Endothelial cell of umbilical vein (primary cell): Measurements from ENCODE around the gene NELL2. TPM values are rescaled to one million over a fixed set of nuclear protein-coding genes. Genes with fewer than 3 reads are reported as not detected.

Experiments used
- BruUV-seq: library from RNA; stranded (reverse); fragments of 400-500 nt; replicated peaks from 2 replicates; lab custom pipeline; 2021; lab: Mats Ljungman, UMichigan
- CTCF ChIA-PET: fragments of 300-600, 350-600 bp; sonication (Branson Sonifier 250); formaldehyde crosslinking; loops from one replicate; lab custom pipeline; 2021; ENCODE audit warnings: antibody characterized with exemption, inconsistent platforms; lab: Charles Lee
- POLR2A ChIA-PET: fragments of 300-600, 350-600 bp; sonication (Branson Sonifier 250); formaldehyde crosslinking; loops from one replicate; lab custom pipeline; 2021; ENCODE audit warnings: antibody characterized with exemption, inconsistent platforms; lab: Charles Lee
- DNase-seq: peaks from one replicate; pipeline ENCODE4 v3.0.0-alpha.2; 2011; ENCODE audit warnings: low read depth, low spot score
- FAIRE-seq: peaks from 2 replicates; lab custom pipeline; 2011; peaks lifted over from hg19 to GRCh38; lab: Jason Lieb, UNC
- H2AFZ ChIP-seq: 2 replicates; pipeline ENCODE4 v1.6.0; 2012; ENCODE audit warnings: low read depth, low read length, control low read depth, inconsistent platforms
- H3K27ac ChIP-seq: 2 replicates; pipeline ENCODE4 v1.5.1; 2011; ENCODE audit warnings: low read depth, mild to moderate bottlenecking, control low read depth, low read length, moderate library complexity; ENCODE audit not compliant: insufficient read depth
- H3K27me3 ChIP-seq, 2 experiments: 2 replicates each; pipeline versions ENCODE4 v1.6.0 to v1.6.1; 2011; ENCODE audit warnings: low read length in 2 of 2, mixed read lengths in 1 of 2; ENCODE audit not compliant: control insufficient read depth in 2 of 2, insufficient read depth in 2 of 2
- H3K36me3 ChIP-seq, 2 experiments: 2 replicates in 1 of 2; 3 replicates in 1 of 2; pipeline ENCODE4 v1.5.1; 2011; ENCODE audit warnings: low read length in 2 of 2, mild to moderate bottlenecking in 1 of 2, moderate library complexity in 1 of 2; ENCODE audit not compliant: control insufficient read depth in 2 of 2, insufficient read depth in 2 of 2; ENCODE audit errors: extremely low read depth in 1 of 2
- H3K4me1 ChIP-seq: 3 replicates; pipeline ENCODE4 v1.5.1; 2011; ENCODE audit warnings: mild to moderate bottlenecking, low read length; ENCODE audit not compliant: control insufficient read depth, insufficient read depth; ENCODE audit errors: extremely low read depth
- H3K4me2 ChIP-seq: 2 replicates; pipeline ENCODE4 v1.6.1; 2011; ENCODE audit warnings: low read length, control low read depth, mixed read lengths; ENCODE audit not compliant: insufficient read depth
- H3K4me3 ChIP-seq, 3 experiments: fragments of 200-600 bp in 1 of 3; sonication (generic), shearing (Covaris generic) in 1 of 3; replicated peaks in 1 of 3; 2 replicates each; pipeline ENCODE4 v1.5.1; 2011 to 2016; ENCODE audit warnings: control low read depth in 3 of 3, low read length in 3 of 3, mild to moderate bottlenecking in 2 of 3, inconsistent platforms in 1 of 3, low read depth in 1 of 3, moderate library complexity in 1 of 3; ENCODE audit not compliant: insufficient read depth in 1 of 3
- H3K79me2 ChIP-seq: 2 replicates; pipeline ENCODE4 v1.6.0; 2012; ENCODE audit warnings: low read length, inconsistent platforms; ENCODE audit not compliant: control insufficient read depth, insufficient read depth
- H3K9ac ChIP-seq: replicated peaks from 2 replicates; pipeline ENCODE3; 2011; ENCODE audit warnings: low read length, control low read depth; ENCODE audit not compliant: insufficient read depth; ENCODE audit errors: extremely low read depth
- H3K9me1 ChIP-seq: replicated peaks from 3 replicates; pipeline ENCODE4 v1.6.0; 2011; ENCODE audit warnings: mild to moderate bottlenecking, low read length; ENCODE audit not compliant: control insufficient read depth, insufficient read depth; ENCODE audit errors: extremely low read depth
- H3K9me3 ChIP-seq: replicated peaks from 2 replicates; pipeline ENCODE4 v1.5.1; 2012; ENCODE audit warnings: low read length, inconsistent platforms; ENCODE audit not compliant: control insufficient read depth, insufficient read depth
- H4K20me1 ChIP-seq: replicated peaks from 2 replicates; pipeline ENCODE3; 2011; ENCODE audit warnings: mild to moderate bottlenecking, low read length; ENCODE audit not compliant: control insufficient read depth, insufficient read depth; ENCODE audit errors: extremely low read depth
- EZH2 ChIP-seq: IDR thresholded peaks from 2 replicates; pipeline ENCODE4 v1.6.1; 2012; ENCODE audit warnings: borderline replicate concordance, low read depth, mild to moderate bottlenecking, moderate library complexity, low read length, inconsistent platforms; ENCODE audit not compliant: severe bottlenecking
- FOS ChIP-seq: IDR thresholded peaks from 2 replicates; pipeline ENCODE4 v1.6.1; 2011; ENCODE audit warnings: mild to moderate bottlenecking, low read length, moderate library complexity, borderline replicate concordance; ENCODE audit not compliant: insufficient read depth
- GATA2 ChIP-seq: IDR thresholded peaks from 2 replicates; pipeline ENCODE4 v1.7.0; 2011; ENCODE audit warnings: low read depth, mild to moderate bottlenecking, moderate library complexity, mixed read lengths, low read length; ENCODE audit not compliant: insufficient read length, insufficient read depth
- JUN ChIP-seq: IDR thresholded peaks from 2 replicates; pipeline ENCODE4 v1.6.1; 2011; ENCODE audit warnings: borderline replicate concordance, low read depth; ENCODE audit not compliant: insufficient read length, insufficient read depth
- MYC ChIP-seq: IDR thresholded peaks from one replicate; pipeline ENCODE4 v1.6.1; 2011; ENCODE audit warnings: mild to moderate bottlenecking, low read depth, low read length
- POLR2A ChIP-seq: IDR thresholded peaks from 2 replicates; pipeline ENCODE4 v1.6.1; 2012; ENCODE audit warnings: low read depth, mild to moderate bottlenecking, control low read depth, low read length
- POLR2AphosphoS5 ChIP-seq: IDR thresholded peaks from 2 replicates; pipeline ENCODE4 v1.6.1; 2012; ENCODE audit warnings: low read depth, mild to moderate bottlenecking, control low read depth, low read length, moderate library complexity; ENCODE audit not compliant: insufficient read depth
- dilution Hi-C: fragments of 300-500 bp; cut with MboI; formaldehyde crosslinking; loops from one replicate; pipeline ENCODE4 v1.15.0; 2019; ENCODE audit warnings: low sequenced_read_pairs; ENCODE audit not compliant: extremely low pct_ligation_motif_present
- intact Hi-C: fragments of 100-400 bp; cut with micrococcal nuclease; formaldehyde crosslinking; loops from one replicate; pipeline ENCODE4 v1.10.0; 2022
- polyA plus RNA-seq, 4 experiments: library from polyadenylated mRNA; depleted of rRNA in 3 of 4; stranded (reverse) in 3 of 4; unstranded in 1 of 4; fragments of >200 nt; gene quantifications; 2 replicates each; pipeline versions ENCODE4 v1.2.1 to v1.2.3, GENCODE V29; 2011 to 2012; ENCODE audit warnings: missing spikeins in 1 of 4
- total RNA-seq: library from RNA; stranded (reverse); gene quantifications from 2 replicates; pipeline ENCODE4 v1.2.3, GENCODE V29; 2021
- TF ChIP-seq, protein P1 (sequence below), 2 donors: IDR thresholded peaks; 1 replicate in 1 of 2; 2 replicates in 1 of 2; pipeline ENCODE4 v1.5.1; 2011; ENCODE audit warnings: low read length in 2 of 2, mild to moderate bottlenecking in 2 of 2, moderate library complexity in 2 of 2, control low read depth in 1 of 2, inconsistent platforms in 1 of 2, low read depth in 1 of 2; ENCODE audit not compliant: insufficient read depth in 1 of 2; ENCODE audit errors: extremely low read depth in 1 of 2
- TF ChIP-seq, protein P2 (sequence below): IDR thresholded peaks from 2 replicates; pipeline ENCODE4 v1.6.1; 2011; ENCODE audit not compliant: insufficient read depth, insufficient read length

NELL2 gene
- total and polyA plus RNA-seq, 2 donors (not counting 3 experiments of a cell fraction or from before 2014, with no cell fraction given) = 0.11 to 0.49 TPM

DNA sequence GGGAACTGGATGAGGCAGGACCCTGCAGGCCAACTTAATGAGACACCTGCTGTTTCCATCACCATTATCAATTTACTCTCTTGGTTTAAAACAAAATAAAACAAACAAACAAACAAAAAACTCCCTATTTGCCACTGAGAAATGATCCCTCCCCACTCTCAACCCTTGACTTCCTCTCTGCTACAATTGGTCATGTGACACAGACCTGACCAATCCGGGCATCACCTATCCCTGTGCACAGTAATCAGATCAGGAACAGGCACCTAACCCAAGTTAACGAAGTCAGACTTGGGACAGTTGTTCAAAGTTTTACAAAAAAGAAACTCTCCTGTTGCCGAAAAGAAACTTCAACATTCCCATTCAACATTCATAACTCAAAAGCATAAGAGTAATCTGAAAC is 58.4 kb downstream of the NELL2 start:
- no peak for FAIRE-seq
- intact Hi-C loops = no loop called here
- TF ChIP-seq, protein P1, sequence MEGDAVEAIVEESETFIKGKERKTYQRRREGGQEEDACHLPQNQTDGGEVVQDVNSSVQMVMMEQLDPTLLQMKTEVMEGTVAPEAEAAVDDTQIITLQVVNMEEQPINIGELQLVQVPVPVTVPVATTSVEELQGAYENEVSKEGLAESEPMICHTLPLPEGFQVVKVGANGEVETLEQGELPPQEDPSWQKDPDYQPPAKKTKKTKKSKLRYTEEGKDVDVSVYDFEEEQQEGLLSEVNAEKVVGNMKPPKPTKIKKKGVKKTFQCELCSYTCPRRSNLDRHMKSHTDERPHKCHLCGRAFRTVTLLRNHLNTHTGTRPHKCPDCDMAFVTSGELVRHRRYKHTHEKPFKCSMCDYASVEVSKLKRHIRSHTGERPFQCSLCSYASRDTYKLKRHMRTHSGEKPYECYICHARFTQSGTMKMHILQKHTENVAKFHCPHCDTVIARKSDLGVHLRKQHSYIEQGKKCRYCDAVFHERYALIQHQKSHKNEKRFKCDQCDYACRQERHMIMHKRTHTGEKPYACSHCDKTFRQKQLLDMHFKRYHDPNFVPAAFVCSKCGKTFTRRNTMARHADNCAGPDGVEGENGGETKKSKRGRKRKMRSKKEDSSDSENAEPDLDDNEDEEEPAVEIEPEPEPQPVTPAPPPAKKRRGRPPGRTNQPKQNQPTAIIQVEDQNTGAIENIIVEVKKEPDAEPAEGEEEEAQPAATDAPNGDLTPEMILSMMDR (IDR thresholded peaks at IDR 0.05; ENCODE audit: extremely low read depth in 1 of 2, insufficient read depth in 1 of 2, low read depth in 1 of 2, low read length in 2 of 2) = no peak
- TF ChIP-seq POLR2AphosphoS5 (no peak), FOS (no peak), EZH2 (no peak), JUN (no peak)
- Histone ChIP-seq H3K4me3 (no peak overlapping the region), H2AFZ (no peak overlapping the region), H3K36me3 (no peaks in the 10 kb centered on the region), H3K27ac (no peak overlapping the region), H3K9me1 (no peaks in the 10 kb centered on the region), H3K4me2 (no peak overlapping the region), H4K20me1 (no peaks in the 10 kb centered on the region), H3K9me3 (no peaks in the 10 kb centered on the region), H3K27me3 (no peaks in the 10 kb centered on the region), H3K9ac (no peak overlapping the region), H3K4me1 (no peaks in the 10 kb centered on the region), H3K79me2 (no peaks in the 10 kb centered on the region)
- dilution Hi-C loops = no loop called here
- ChIA-PET CTCF (no interaction called here), POLR2A (no interaction called here)
- BruUV-seq = no TSS peak
- no peak for DNase-seq

DNA sequence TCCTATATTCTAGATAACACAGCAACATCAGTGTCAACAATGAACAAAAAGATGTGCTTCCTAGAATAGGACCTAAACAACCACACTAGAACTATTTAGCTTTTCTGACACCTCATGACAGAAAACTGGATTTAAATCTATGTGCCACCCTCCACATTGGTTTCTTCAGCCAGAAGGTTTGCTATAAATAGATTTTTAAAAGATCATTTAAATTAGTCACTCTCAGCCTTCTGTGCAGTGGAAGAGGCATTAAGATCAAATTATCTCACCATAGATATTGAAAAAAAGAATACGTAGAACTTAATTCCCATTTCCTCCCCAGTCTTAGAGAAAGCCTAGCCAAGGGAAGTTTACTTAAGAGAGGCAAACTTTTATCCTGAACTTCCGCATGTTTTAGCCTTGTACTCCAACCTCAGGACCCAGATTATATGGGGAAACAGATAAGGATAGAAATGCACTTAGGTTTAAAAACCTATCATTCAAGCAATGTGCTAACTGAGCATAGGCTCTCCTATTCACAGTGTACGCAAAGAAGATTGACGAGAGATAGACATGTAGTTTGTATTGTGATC is 59.6 kb downstream of the NELL2 start:
- POLR2A ChIA-PET = no interaction called here
- no peak overlapping the region for H3K4me2 ChIP-seq
- H2AFZ ChIP-seq = no peak overlapping the region
- no peak overlapping the region for H3K4me3 ChIP-seq
- no peaks in the 10 kb centered on the region for H3K27me3 ChIP-seq
- no peak overlapping the region for H3K27ac ChIP-seq
- H3K36me3 ChIP-seq = no peaks in the 10 kb centered on the region
- H3K9me3 ChIP-seq = no peaks in the 10 kb centered on the region
- no peaks in the 10 kb centered on the region for H3K4me1 ChIP-seq
- dilution Hi-C loops = no loop called here
- intact Hi-C loops = no loop called here
- FAIRE-seq (no peak), DNase-seq (no peak)
- CTCF ChIA-PET = no interaction called here
- TF ChIP-seq GATA2 (no peak), JUN (no peak), MYC (no peak), POLR2A (no peak), POLR2AphosphoS5 (no peak), EZH2 (no peak), FOS (no peak)
- TF ChIP-seq, protein P2, sequence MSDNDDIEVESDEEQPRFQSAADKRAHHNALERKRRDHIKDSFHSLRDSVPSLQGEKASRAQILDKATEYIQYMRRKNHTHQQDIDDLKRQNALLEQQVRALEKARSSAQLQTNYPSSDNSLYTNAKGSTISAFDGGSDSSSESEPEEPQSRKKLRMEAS = no peak
- TF ChIP-seq, protein P1 (IDR thresholded peaks at IDR 0.05; ENCODE audit: extremely low read depth in 1 of 2, insufficient read depth in 1 of 2, low read depth in 1 of 2, low read length in 2 of 2) = no peak
- no peaks in the 10 kb centered on the region for H3K79me2 ChIP-seq
- H3K9me1 ChIP-seq = no peaks in the 10 kb centered on the region
- H3K9ac ChIP-seq = no peak overlapping the region
- H4K20me1 ChIP-seq = no peaks in the 10 kb centered on the region
- no TSS peak for BruUV-seq
